H9 (cell line): Measurements from ENCODE around the gene AMPH. TPM values are rescaled to one million over a fixed set of nuclear protein-coding genes. Genes with fewer than 3 reads are reported as not detected.
A peak's percentile ranks its signal among the peaks of the same experiment; 100 is the strongest.

ENCODE experiments used
- DNase-seq: peaks from one replicate; pipeline ENCODE4 v3.0.0-alpha.2; 2017
- H2AFZ ChIP-seq: one replicate; pipeline ENCODE4 v1.6.1; 2013; ENCODE audit warnings: mild to moderate bottlenecking, low read length, control low read depth, moderate library complexity
- H2AK5ac ChIP-seq: 2 replicates; pipeline ENCODE4 v1.6.1; 2013; ENCODE audit warnings: low read length, control low read depth, mixed read lengths; ENCODE audit not compliant: insufficient read length
- H2BK120ac ChIP-seq: one replicate; pipeline ENCODE4 v1.6.1; 2013; ENCODE audit warnings: low read depth, mild to moderate bottlenecking, low read length, control low read depth, inconsistent platforms; ENCODE audit not compliant: poor library complexity, severe bottlenecking
- H2BK12ac ChIP-seq: 2 replicates; pipeline ENCODE4 v1.6.1; 2013; ENCODE audit warnings: low read length, control low read depth, mixed read lengths, low read depth; ENCODE audit not compliant: insufficient read length
- H2BK15ac ChIP-seq: 2 replicates; pipeline ENCODE4 v1.6.1; 2013; ENCODE audit warnings: low read depth, low read length, control low read depth
- H2BK20ac ChIP-seq: one replicate; pipeline ENCODE4 v1.6.1; 2013; ENCODE audit warnings: low read depth, mild to moderate bottlenecking, low read length, control low read depth, inconsistent platforms; ENCODE audit not compliant: poor library complexity, severe bottlenecking
- H2BK5ac ChIP-seq: 2 replicates; pipeline ENCODE4 v1.6.1; 2013; ENCODE audit warnings: low read length, control low read depth, mixed read lengths; ENCODE audit not compliant: insufficient read length
- H3K14ac ChIP-seq: 2 replicates; pipeline ENCODE4 v1.6.1; 2013; ENCODE audit warnings: low read length, control low read depth; ENCODE audit not compliant: insufficient read depth
- H3K18ac ChIP-seq: 2 replicates; pipeline ENCODE4 v1.6.1; 2013; ENCODE audit warnings: low read depth, mild to moderate bottlenecking, mixed read lengths, low read length, control low read depth; ENCODE audit not compliant: insufficient read length
- H3K23ac ChIP-seq: 2 replicates; pipeline ENCODE4 v1.6.1; 2013; ENCODE audit warnings: low read length, control low read depth, mixed read lengths, low read depth; ENCODE audit not compliant: insufficient read length
- H3K23me2 ChIP-seq: 2 replicates; pipeline ENCODE4 v1.6.1; 2013; ENCODE audit warnings: low read depth, mild to moderate bottlenecking, mixed read lengths, low read length, control low read depth; ENCODE audit not compliant: insufficient read length, poor library complexity, severe bottlenecking
- H3K27ac ChIP-seq: 2 replicates; pipeline ENCODE4 v1.5.1; 2013; ENCODE audit warnings: low read length, control low read depth, mixed read lengths, low read depth; ENCODE audit not compliant: insufficient read length
- H3K27me3 ChIP-seq: 2 replicates; pipeline ENCODE4 v1.6.1; 2013; ENCODE audit warnings: low read length, control low read depth, inconsistent platforms; ENCODE audit not compliant: insufficient read depth
- H3K4ac ChIP-seq: 2 replicates; pipeline ENCODE4 v1.6.1; 2013; ENCODE audit warnings: low read depth, mild to moderate bottlenecking, control low read depth, inconsistent platforms, low read length, moderate library complexity
- H3K4me1 ChIP-seq: 2 replicates; pipeline ENCODE4 v1.6.1; 2013; ENCODE audit warnings: low read length, control low read depth, inconsistent platforms; ENCODE audit not compliant: insufficient read depth
- H3K4me2 ChIP-seq: 2 replicates; pipeline ENCODE4 v1.6.1; 2013; ENCODE audit warnings: low read length, control low read depth, mixed read lengths; ENCODE audit not compliant: insufficient read length, insufficient read depth
- H3K56ac ChIP-seq: 2 replicates; pipeline ENCODE4 v1.6.1; 2013; ENCODE audit warnings: low read depth, mild to moderate bottlenecking, mixed read lengths, low read length, control low read depth; ENCODE audit not compliant: insufficient read length
- H3K79me1 ChIP-seq: 2 replicates; pipeline ENCODE4 v1.6.1; 2013; ENCODE audit warnings: low read depth, mild to moderate bottlenecking, moderate library complexity, low read length, control low read depth, inconsistent platforms; ENCODE audit not compliant: insufficient read depth, poor library complexity, severe bottlenecking
- H3K79me2 ChIP-seq: 2 replicates; pipeline ENCODE4 v1.6.1; 2013; ENCODE audit warnings: low read length, control low read depth, inconsistent platforms; ENCODE audit not compliant: insufficient read depth
- H3K9ac ChIP-seq: 2 replicates; pipeline ENCODE4 v1.6.1; 2013; ENCODE audit warnings: low read length, control low read depth, mixed read lengths; ENCODE audit not compliant: insufficient read length; ENCODE audit errors: extremely low read depth
- H3K9me3 ChIP-seq: one replicate; pipeline ENCODE4 v1.6.1; 2013; ENCODE audit warnings: low read depth, low read length, inconsistent platforms; ENCODE audit not compliant: control insufficient read depth
- H3T11ph ChIP-seq: one replicate; pipeline ENCODE4 v1.6.1; 2013; ENCODE audit warnings: mild to moderate bottlenecking, low read length, control low read depth, inconsistent platforms
- H4K20me1 ChIP-seq: one replicate; pipeline ENCODE4 v1.6.1; 2013; ENCODE audit not compliant: control insufficient read depth, insufficient read length, insufficient read depth
- H4K5ac ChIP-seq: 2 replicates; pipeline ENCODE4 v1.6.1; 2013; ENCODE audit warnings: low read depth, mild to moderate bottlenecking, mixed read lengths, low read length, control low read depth; ENCODE audit not compliant: insufficient read length
- H4K8ac ChIP-seq: replicated peaks from 2 replicates; pipeline ENCODE4 v1.6.1; 2013; ENCODE audit warnings: low read length, control low read depth, mixed read lengths, low read depth; ENCODE audit not compliant: insufficient read length
- H4K91ac ChIP-seq: 2 replicates; pipeline ENCODE4 v1.6.1; 2013; ENCODE audit warnings: low read depth, mild to moderate bottlenecking, moderate library complexity, mixed read lengths, low read length, control low read depth; ENCODE audit not compliant: insufficient read length
- H3K27ac Mint-ChIP-seq, 3 experiments: 2 replicates in 2 of 3; 3 replicates in 1 of 3; pipeline ENCODE4 v1.8.0; 2020 to 2021; ENCODE audit warnings: mixed read lengths in 3 of 3, mild to moderate bottlenecking in 1 of 3, moderate library complexity in 1 of 3
- H3K27me3 Mint-ChIP-seq: 2 replicates; pipeline ENCODE4 v1.8.0; 2021; ENCODE audit warnings: low read depth, mild to moderate bottlenecking, moderate library complexity, mixed read lengths
- H3K36me3 Mint-ChIP-seq, 3 experiments: 2 replicates in 2 of 3; 3 replicates in 1 of 3; pipeline ENCODE4 v1.8.0; 2020 to 2021; ENCODE audit warnings: low read depth in 3 of 3, mixed read lengths in 3 of 3; ENCODE audit not compliant: insufficient read depth in 1 of 3
- H3K4me1 Mint-ChIP-seq, 2 experiments: 2 replicates each; pipeline ENCODE4 v1.8.0; 2020; ENCODE audit warnings: mixed read lengths in 2 of 2
- H3K4me3 Mint-ChIP-seq, 2 experiments: 2 replicates in 1 of 2; 3 replicates in 1 of 2; pipeline ENCODE4 v1.8.0; 2020 to 2021; ENCODE audit warnings: mild to moderate bottlenecking in 2 of 2, mixed read lengths in 2 of 2, moderate library complexity in 1 of 2
- H3K9me3 Mint-ChIP-seq, 2 experiments: 2 replicates in 1 of 2; 3 replicates in 1 of 2; pipeline ENCODE4 v1.8.0; 2020; ENCODE audit warnings: mild to moderate bottlenecking in 2 of 2, mixed read lengths in 2 of 2, moderate library complexity in 1 of 2
- WGBS: extraction: QIAGEN DNeasy Blood & Tissue Kit; methylation state at CpG from one replicate; pipeline ENCODE4 v1.1.7; 2013; ENCODE audit warnings: missing lambda C conversion rate, low lambda C conversion rate, mixed read lengths; ENCODE audit not compliant: insufficient read length; ENCODE audit errors: extremely low coverage; 5-methylcytosine and 5-hydroxymethylcytosine counted together
- total RNA-seq: library from RNA; stranded (reverse); gene quantifications from 2 replicates; pipeline ENCODE4 v1.2.1, GENCODE V29; 2021
- TF ChIP-seq, protein P1 (sequence below): fragments of 200-600 bp; sonication (generic); conservative IDR thresholded peaks from 3 replicates; pipeline ENCODE4 v1.8.0; 2021; ENCODE audit warnings: antibody characterized with exemption, mild to moderate bottlenecking

AMPH gene
- total RNA-seq, 1 experiment from 2014 or later, result 4.8 TPM

- Mint-ChIP-seq H3K9me3 (no peaks in the 10 kb centered on the region), H3K36me3 (no peaks in the 10 kb centered on the region), H3K27ac (peak overlapping the region in 1 of 3 experiments; percentile 45; a peak in 1 of 7 replicates), H3K4me3 (no peak overlapping the region), H3K27me3 (no peaks in the 10 kb centered on the region; the same call in none of the 2 replicates), H3K4me1 (no peaks in the 10 kb centered on the region)
- H2BK120ac ChIP-seq, result no peak overlapping the region
- H4K5ac ChIP-seq, result no peak overlapping the region
- H4K20me1 ChIP-seq, result no peaks in the 10 kb centered on the region
- H3T11ph ChIP-seq, result no peak overlapping the region
- no peak overlapping the region for H3K23ac ChIP-seq
- no peak overlapping the region for H2BK15ac ChIP-seq
- no peak overlapping the region for H3K4ac ChIP-seq
- H2AFZ ChIP-seq, result no peak overlapping the region
- no peaks in the 10 kb centered on the region for H3K27me3 ChIP-seq
- TF ChIP-seq, protein P1, sequence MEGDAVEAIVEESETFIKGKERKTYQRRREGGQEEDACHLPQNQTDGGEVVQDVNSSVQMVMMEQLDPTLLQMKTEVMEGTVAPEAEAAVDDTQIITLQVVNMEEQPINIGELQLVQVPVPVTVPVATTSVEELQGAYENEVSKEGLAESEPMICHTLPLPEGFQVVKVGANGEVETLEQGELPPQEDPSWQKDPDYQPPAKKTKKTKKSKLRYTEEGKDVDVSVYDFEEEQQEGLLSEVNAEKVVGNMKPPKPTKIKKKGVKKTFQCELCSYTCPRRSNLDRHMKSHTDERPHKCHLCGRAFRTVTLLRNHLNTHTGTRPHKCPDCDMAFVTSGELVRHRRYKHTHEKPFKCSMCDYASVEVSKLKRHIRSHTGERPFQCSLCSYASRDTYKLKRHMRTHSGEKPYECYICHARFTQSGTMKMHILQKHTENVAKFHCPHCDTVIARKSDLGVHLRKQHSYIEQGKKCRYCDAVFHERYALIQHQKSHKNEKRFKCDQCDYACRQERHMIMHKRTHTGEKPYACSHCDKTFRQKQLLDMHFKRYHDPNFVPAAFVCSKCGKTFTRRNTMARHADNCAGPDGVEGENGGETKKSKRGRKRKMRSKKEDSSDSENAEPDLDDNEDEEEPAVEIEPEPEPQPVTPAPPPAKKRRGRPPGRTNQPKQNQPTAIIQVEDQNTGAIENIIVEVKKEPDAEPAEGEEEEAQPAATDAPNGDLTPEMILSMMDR, result no peak
- H4K91ac ChIP-seq, result no peak overlapping the region
- H3K79me1 ChIP-seq, result no peaks in the 10 kb centered on the region
- H3K27ac ChIP-seq, result no peak overlapping the region
- no peak overlapping the region for H2BK5ac ChIP-seq
- no peak overlapping the region for H3K14ac ChIP-seq
- no peak overlapping the region for H3K56ac ChIP-seq
- no peaks in the 10 kb centered on the region for H3K9me3 ChIP-seq
- DNase-seq, result no peak
- no peak overlapping the region for H2BK20ac ChIP-seq
- no peaks in the 10 kb centered on the region for H3K23me2 ChIP-seq
- no peak overlapping the region for H3K9ac ChIP-seq
- no CpG with 5 or more reads among the region's 6 CpGs for WGBS
- H3K79me2 ChIP-seq, result no peaks in the 10 kb centered on the region
- H2BK12ac ChIP-seq, result no peak overlapping the region
- H3K4me1 ChIP-seq, result no peaks in the 10 kb centered on the region
- H2AK5ac ChIP-seq, result no peak overlapping the region
- H3K4me2 ChIP-seq, result no peak overlapping the region
- no peak overlapping the region for H4K8ac ChIP-seq
- H3K18ac ChIP-seq, result no peak overlapping the region
Observed at GRCh38 chr7:38502848-38503247, 128.3 kb downstream of the AMPH start.
